HL-60/S4 treated with retinoic acid at 250 ng/mL for 4 days and 3 days (cell line): Measurements from ENCODE around the gene ZFP36L2.

Experiments
- in situ Hi-C: fragments of 300-500 bp; cut with MboI; formaldehyde crosslinking; loops from 2 replicates; pipeline ENCODE4 v1.7.0; 2022; ENCODE audit warnings: low sequenced_read_pairs

The ZFP36L2 gene, protein sequence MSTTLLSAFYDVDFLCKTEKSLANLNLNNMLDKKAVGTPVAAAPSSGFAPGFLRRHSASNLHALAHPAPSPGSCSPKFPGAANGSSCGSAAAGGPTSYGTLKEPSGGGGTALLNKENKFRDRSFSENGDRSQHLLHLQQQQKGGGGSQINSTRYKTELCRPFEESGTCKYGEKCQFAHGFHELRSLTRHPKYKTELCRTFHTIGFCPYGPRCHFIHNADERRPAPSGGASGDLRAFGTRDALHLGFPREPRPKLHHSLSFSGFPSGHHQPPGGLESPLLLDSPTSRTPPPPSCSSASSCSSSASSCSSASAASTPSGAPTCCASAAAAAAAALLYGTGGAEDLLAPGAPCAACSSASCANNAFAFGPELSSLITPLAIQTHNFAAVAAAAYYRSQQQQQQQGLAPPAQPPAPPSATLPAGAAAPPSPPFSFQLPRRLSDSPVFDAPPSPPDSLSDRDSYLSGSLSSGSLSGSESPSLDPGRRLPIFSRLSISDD

GRCh38 chr2:43226558-43226954, at the start of gene ZFP36L2:
Gene ZFP36L2 (minus strand): TSS chr2:43226606. CDS start chr2:43226315, 291 bp downstream.
- in situ Hi-C loops, result loop anchor here (10.0 kb wide), 1 partner anchor 252 kb away; no protein-coding TSS in a partner anchor

DNA sequence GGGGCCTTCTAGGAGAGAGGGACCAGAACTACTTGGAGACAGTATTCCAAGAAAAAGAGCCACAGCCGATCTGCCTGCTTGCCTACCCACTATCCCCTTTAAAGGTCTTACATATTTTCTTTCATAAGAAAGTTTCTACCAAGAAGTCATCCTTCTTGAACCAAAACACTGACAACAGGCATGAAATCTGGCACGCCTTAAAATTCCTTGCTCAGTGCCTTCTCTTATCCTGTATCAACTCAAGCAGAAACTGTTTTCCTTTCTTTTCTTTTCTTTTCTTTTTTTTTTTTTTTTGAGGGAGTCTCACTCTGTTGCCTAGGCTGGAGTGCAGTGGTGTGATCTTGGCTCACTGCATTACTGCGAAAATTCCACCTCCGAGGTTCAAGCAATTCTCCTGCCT, 48.3 kb upstream of the ZFP36L2 start:
- in situ Hi-C loops, result no loop called here

DNA sequence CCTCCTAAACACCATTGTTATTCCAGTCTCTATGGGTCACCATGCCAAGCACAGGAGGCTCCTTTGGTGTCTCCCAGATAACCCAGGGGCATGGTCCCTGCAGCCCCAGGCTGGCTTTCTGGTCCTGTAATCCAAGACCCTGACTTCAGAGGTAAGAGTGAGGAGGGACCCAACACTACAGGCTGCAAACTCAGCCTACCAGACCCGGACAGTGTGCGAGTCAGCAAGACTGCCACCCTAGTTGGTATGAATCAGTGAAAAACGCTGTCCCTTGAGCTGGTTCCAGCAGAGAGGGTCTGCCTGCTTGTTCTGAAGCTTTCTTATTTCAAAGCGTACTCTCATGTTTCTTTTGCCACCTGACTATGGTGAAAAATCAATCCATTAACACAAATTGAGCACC, 47.6 kb upstream of the ZFP36L2 start:
- in situ Hi-C loops, result no loop called here

GRCh38 chr2:43273529-43273928, 47.1 kb upstream of the ZFP36L2 start:
- in situ Hi-C loops, result no loop called here

- in situ Hi-C loops, result no loop called here
Observed at GRCh38 chr2:43270930-43271615, 44.7 kb upstream of the ZFP36L2 start.

DNA sequence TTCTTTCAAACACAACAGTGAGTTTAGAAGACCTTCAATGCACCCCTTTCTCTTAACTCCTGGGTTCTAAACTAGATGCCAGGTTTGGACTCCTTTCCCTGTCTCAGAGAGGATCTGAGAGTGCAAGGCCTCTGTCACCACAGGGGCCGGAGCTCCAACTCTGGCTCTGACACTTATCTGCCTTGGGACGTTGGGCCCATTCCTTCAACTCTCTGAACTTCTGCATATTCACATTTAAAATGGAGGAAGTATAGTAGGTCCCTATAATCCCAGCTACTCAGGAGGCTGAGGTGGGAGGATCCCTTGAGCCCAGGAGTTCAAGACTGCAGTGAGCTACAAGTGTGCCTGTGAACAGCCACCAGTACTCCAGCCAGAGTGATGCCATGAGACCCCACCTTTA, 44.1 kb upstream of the ZFP36L2 start:
- in situ Hi-C loops, result no loop called here

GRCh38 chr2:43269706-43270105, 43.3 kb upstream of the ZFP36L2 start:
- in situ Hi-C loops, result no loop called here

- in situ Hi-C loops, result no loop called here
Observed at GRCh38 chr2:43269074-43269572, 42.7 kb upstream of the ZFP36L2 start.

DNA sequence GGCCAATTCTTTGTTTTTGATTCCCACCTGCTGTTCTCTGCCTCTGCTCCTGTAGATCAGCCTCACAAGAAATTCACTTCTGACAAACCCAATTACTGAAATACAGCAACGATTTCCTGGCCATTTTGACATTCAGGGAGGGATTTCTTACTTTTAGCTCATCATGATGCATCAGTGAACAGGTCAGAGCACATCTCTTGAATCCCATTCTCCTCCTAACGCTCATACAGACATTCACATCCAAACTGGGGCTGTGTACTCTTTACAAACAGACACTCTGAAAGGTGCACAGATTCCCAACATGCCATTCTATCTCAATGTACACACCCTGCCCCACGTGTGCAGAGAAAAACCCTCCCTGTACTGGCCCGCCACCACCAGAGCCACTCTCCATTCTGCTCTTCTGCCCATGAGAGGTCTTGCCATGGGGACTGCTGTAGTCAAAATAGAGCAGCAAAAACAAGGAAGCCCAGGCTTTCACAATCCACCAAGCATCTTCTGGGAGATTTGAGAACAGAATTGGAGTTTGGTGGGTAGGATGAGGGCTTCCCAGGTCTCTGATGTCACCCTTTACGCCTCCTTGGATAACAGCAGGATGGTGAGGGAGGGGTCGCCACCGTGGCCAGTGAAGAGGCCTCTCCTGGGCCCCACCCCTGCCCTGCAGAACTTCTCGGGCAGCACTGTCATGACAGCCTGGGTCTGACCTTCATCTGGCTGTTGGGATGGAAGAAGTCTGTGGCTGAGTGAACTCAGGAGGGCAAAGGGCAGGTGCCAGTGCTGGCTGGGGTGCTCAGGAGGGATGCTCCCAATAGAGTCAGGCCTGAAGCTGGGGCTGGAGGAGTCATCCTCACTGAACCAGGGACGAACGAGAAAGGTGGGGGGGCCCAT, 41.9 kb upstream of the ZFP36L2 start:
- in situ Hi-C loops, result no loop called here

GRCh38 chr2:43267381-43267780, 41.0 kb upstream of the ZFP36L2 start:
- in situ Hi-C loops, result no loop called here

GRCh38 chr2:43266711-43267111, 40.3 kb upstream of the ZFP36L2 start:
- in situ Hi-C loops, result no loop called here

- in situ Hi-C loops, result no loop called here
Observed at GRCh38 chr2:43265421-43265820, 39.0 kb upstream of the ZFP36L2 start.

DNA sequence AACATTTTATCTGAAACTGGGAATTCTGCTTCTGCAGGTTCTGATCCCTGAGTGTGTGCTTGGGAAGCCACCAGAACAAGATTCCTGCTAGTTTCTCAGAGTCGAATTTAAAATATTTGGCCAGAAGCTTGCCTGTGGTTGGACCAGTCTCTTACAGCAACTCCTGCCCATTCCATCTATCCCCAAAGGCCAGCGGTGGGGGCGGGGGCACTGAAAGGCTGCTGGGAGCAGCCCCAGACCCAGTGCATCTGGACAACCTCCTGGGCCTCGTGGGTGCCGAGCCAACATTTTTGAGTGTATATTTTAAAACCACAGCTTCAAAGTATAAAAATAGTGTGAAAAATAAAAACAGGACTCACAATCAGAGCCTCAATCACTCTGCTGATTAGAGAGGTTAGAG, 38.6 kb upstream of the ZFP36L2 start:
- in situ Hi-C loops, result no loop called here

DNA sequence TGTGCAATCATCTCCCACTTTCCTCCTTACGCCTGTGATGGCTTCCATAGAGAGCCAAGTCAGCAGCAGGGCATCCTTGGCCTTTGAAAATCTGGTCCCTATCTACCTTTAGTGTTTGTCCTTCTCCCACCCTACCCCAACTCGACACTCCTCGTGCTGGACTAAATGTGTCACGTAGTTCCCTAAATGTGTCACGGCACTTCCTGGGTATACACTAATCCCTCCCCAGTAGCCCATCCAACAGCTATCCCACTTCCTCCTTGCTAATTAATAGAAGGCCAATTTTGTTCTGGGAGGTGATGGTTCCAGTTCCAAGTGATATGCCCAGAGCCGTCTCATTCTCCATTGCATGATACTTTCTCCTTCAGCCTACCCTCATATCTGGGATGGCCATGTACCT, 36.5 kb upstream of the ZFP36L2 start:
- in situ Hi-C loops, result no loop called here

DNA sequence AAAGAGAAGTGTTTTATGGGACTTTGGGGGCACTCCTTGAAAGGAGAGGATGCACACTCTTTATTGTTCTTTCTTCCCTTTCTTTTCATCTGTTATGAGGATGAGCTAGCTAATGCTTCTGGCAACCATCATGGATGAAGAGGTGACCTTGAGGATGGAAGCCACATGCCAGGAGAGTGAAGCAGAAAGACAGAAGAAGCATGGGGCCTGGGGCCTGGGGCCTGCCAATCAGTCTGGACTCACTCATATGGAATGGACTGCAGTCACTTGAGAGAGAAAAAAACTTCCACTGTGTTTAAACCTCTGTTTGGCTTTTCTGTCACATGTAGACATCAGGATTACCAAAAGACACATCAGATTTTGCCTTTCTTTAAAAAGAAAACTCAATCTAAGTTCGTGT, 35.8 kb upstream of the ZFP36L2 start:
- in situ Hi-C loops, result no loop called here

- in situ Hi-C loops, result no loop called here
Observed at GRCh38 chr2:43259512-43259911, 33.1 kb upstream of the ZFP36L2 start.

GRCh38 chr2:43258547-43259156, 32.2 kb upstream of the ZFP36L2 start:
- in situ Hi-C loops, result no loop called here

DNA sequence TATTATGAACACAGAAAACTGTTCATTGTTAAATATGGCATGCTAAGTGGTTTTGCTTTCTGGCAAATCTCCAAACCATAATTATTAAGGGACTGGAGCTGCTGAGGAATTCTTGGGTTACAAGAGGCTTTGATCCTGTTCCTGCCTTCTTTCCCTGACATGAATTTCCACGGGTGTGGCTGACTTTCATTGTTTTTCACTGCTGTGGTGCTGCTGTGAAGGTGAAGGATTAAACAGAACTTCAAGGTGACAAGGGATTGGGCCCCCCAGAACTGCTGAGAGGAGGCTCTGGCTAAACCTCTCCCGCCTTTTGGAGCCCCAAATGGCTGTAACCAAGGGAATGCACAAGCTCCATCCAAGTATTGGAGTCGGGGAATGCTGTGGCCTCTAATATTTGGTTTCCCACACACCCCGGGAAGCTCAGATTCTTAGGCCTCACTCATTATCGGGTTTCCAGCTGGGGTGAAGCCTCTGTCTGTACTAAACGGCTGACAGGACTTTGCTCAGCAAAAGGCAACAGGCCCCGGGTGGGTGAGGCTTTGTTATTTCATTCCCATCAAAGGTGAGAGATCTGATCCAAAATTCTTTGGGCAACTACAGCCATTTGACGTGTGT, 29.0 kb upstream of the ZFP36L2 start:
- in situ Hi-C loops, result no loop called here

GRCh38 chr2:43254331-43254730, 27.9 kb upstream of the ZFP36L2 start:
- in situ Hi-C loops, result no loop called here

DNA sequence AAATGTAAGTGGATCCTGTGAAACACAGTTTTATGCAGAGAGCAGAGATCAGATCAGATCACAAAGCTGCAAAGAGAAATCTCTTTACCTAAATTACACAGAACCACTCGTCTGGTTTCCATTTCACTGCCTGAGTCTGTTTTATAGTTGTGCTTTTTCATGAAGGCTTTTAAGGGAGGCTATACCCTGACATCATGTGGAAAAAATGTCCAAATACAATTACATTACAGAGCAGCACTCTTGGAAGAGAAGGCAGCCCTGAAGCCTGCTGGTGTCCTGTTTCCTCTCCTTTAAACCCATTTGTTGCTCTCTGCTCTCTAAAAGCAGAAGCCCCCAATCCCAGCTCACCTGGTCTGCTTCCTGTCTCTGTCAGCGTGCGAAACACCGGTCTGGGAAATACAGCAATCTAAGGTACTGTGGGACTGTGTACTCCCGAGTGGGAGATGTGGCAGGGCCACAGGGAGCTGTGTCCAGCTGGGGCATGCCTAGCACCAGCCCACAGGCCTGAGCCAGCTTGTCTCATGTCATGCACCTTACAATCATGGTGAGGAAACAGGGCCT, 24.8 kb upstream of the ZFP36L2 start:
- in situ Hi-C loops, result no loop called here
